Brain microvascular endothelial cell (primary cell): ENCODE measurements around the gene CHRNA5.
A peak's percentile ranks its signal among the peaks of the same experiment; 100 is the strongest.
"Not testable (repeated sequence)": the region's sequence is repeated elsewhere in the genome, so short reads cannot be mapped to it uniquely, and the experiment has no call there.

Experiments
- DNase-seq: peaks from one replicate; pipeline ENCODE4 v3.0.0-alpha.2; 2020
- H3K27ac ChIP-seq: fragments of 250-450 bp; sonication (Bioruptor Pico); 2 replicates; pipeline ENCODE4 v1.5.1; 2020; ENCODE audit warnings: mild to moderate bottlenecking, moderate library complexity
- H3K27me3 ChIP-seq: fragments of 250-450 bp; sonication (Bioruptor Pico); replicated peaks from 2 replicates; pipeline ENCODE4 v1.5.1; 2020; ENCODE audit warnings: mild to moderate bottlenecking
- H3K36me3 ChIP-seq: fragments of 250-450 bp; sonication (Bioruptor Pico); replicated peaks from 2 replicates; pipeline ENCODE4 v1.5.1; 2020; ENCODE audit warnings: mild to moderate bottlenecking
- H3K4me3 ChIP-seq: 2 replicates; pipeline ENCODE4 v1.5.1; 2011; ENCODE audit warnings: low read depth, mild to moderate bottlenecking, control low read depth, low read length, moderate library complexity
- in situ Hi-C: cut with HindIII; loops from 2 replicates; pipeline ENCODE4 v1.10.0; 2017; ENCODE audit warnings: low sequenced_read_pairs, low pct_ligation_motif_present
- TF ChIP-seq, protein P1 (sequence below): IDR thresholded peaks from 2 replicates; pipeline ENCODE4 v1.5.1; 2011; ENCODE audit warnings: low read depth, mild to moderate bottlenecking, moderate library complexity, low read length, control low read depth, inconsistent platforms; ENCODE audit errors: missing control alignments

The CHRNA5 gene

DNA sequence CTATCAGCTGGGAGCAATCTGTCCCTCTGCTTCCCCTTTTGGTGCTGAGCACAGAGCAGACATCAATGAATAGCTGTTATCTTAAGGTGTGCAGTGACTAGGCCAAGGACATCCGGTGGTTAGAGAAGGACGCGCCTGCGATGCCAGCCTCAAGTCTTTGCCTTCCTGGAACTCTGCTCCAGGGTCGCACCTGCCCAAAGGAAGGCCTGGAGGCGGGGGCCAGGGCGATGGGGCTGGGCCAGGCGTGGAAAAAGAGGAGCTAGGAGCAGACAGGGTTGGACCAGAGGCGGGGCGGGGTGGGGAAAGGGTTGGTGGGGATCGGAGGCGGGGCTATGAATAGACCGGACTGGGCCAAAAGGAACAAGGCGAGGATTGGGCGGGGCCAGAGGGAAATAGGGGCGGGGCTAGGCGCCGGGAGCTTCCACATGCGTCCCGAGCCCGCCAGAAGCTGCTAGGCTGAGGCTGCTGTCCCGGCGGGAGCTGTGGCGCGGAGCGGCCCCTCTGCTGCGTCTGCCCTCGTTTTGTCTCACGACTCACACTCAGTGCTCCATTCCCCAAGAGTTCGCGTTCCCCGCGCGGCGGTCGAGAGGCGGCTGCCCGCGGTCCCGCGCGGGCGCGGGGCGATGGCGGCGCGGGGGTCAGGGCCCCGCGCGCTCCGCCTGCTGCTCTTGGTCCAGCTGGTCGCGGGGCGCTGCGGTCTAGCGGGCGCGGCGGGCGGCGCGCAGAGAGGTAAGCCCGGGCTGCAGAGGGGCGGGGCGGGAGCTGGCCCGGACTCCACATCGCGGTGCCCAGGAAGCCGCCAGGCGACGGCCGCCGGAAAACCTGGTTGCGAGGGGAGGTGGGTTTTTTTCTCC, at the start of gene CHRNA5:
Gene CHRNA5 (plus strand): TSS at position 424 of the 854 bp plus-strand sequence. CDS start 200 bp downstream, at position 624.
- in situ Hi-C loops, result no loop called here
- H3K27me3 ChIP-seq, result no peaks in the 10 kb centered on the region
- peak; percentile 89 for DNase-seq
- H3K4me3 ChIP-seq, result peak within 1 kb of the TSS; percentile 61
- H3K27ac ChIP-seq, result no peak within 1 kb of the TSS
- no peaks in the 10 kb centered on the region for H3K36me3 ChIP-seq
- TF ChIP-seq, protein P1, sequence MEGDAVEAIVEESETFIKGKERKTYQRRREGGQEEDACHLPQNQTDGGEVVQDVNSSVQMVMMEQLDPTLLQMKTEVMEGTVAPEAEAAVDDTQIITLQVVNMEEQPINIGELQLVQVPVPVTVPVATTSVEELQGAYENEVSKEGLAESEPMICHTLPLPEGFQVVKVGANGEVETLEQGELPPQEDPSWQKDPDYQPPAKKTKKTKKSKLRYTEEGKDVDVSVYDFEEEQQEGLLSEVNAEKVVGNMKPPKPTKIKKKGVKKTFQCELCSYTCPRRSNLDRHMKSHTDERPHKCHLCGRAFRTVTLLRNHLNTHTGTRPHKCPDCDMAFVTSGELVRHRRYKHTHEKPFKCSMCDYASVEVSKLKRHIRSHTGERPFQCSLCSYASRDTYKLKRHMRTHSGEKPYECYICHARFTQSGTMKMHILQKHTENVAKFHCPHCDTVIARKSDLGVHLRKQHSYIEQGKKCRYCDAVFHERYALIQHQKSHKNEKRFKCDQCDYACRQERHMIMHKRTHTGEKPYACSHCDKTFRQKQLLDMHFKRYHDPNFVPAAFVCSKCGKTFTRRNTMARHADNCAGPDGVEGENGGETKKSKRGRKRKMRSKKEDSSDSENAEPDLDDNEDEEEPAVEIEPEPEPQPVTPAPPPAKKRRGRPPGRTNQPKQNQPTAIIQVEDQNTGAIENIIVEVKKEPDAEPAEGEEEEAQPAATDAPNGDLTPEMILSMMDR, result no peak

DNA sequence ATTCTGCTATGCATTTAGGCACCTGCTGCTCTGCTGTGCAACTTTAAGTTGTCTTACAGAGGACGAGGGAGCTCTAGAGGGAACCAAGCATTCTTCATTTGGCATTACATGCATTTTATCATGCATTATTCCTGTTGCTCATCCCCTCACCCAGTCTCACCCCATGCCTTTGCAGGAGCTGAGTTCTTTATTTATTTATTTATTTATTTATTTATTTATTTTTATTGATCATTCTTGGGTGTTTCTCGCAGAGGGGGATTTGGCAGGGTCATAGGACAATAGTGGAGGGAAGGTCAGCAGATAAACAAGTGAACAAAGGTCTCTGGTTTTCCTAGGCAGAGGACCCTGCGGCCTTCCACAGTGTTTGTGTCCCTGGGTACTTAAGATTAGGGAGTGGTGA, 45.3 kb upstream of the CHRNA5 start:
- DNase-seq, H3K27me3 ChIP-seq, H3K36me3 ChIP-seq, H3K27ac ChIP-seq, H3K4me3 ChIP-seq, in situ Hi-C loops: not testable (repeated sequence)

DNA sequence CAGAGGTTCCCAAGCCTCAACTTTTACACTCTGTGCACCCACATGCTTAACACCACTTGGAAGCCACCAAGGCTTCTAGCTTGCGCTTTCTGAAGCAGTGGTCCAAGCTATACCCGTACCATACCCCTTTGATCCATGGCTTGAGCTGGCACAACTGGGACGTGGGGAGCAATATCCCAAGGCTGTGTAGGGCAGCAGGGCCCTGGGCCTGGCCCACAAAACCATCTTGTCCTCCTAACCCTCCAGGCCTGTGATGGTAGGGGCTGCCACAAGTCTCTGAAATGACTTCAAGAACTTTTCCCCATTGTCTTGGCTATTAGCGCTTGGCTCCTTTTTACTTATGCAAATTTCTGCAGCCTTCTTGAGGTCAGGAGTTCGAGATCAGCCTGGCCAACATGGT, 41.1 kb upstream of the CHRNA5 start:
- no peaks in the 10 kb centered on the region for H3K36me3 ChIP-seq
- H3K4me3 ChIP-seq, result no peak overlapping the region
- in situ Hi-C loops, result no loop called here
- no peaks in the 10 kb centered on the region for H3K27me3 ChIP-seq
- no peak for DNase-seq
- TF ChIP-seq, protein P1, result no peak
- H3K27ac ChIP-seq, result no peak overlapping the region

DNA sequence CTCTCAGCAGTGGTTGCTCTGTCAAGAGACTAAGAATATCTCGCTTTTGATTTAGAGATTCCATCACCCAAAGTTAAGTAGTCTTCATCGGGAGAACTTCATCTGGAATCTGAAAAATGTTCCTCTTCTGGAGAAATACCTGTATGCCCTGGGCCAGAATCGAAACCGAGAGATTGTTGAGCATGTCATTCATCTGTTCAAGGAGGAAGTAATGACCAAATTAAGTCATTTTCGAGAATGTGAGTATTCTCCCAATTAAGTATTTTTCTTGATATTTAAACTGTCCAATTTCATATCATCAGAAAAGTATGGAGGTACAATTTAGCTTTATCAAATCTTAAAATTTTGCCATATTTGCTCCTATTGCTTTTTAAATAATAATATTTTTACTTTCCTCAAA, 38.0 kb upstream of the CHRNA5 start:
- in situ Hi-C loops, result no loop called here
- Histone ChIP-seq H3K36me3 (no peaks in the 10 kb centered on the region), H3K4me3 (no peak overlapping the region), H3K27me3 (no peaks in the 10 kb centered on the region), H3K27ac (no peak overlapping the region)
- TF ChIP-seq, protein P1, result no peak
- no peak for DNase-seq

DNA sequence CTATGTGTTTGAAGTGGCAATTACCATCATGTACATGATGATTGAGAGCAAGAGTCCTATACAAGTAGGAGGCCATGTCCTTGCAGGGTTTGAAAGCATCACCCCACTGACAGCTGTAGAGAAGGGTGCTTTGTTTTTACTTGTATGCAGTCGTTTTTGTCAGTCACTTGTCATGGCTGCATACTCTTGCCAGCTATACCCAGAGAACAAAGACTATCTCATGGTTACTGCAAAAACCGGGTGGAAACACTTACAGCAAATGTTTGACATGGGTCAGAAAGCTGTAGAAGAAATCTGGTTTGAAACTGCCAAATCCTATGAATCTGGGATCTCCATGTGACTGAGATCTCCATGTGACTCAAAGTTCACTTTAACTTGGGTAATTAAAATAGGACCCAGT, 32.0 kb upstream of the CHRNA5 start:
- TF ChIP-seq, protein P1, result no peak
- no peak for DNase-seq
- Histone ChIP-seq H3K27ac (no peak overlapping the region), H3K36me3 (no peaks in the 10 kb centered on the region), H3K27me3 (no peaks in the 10 kb centered on the region), H3K4me3 (no peak overlapping the region)
- in situ Hi-C loops, result no loop called here

DNA sequence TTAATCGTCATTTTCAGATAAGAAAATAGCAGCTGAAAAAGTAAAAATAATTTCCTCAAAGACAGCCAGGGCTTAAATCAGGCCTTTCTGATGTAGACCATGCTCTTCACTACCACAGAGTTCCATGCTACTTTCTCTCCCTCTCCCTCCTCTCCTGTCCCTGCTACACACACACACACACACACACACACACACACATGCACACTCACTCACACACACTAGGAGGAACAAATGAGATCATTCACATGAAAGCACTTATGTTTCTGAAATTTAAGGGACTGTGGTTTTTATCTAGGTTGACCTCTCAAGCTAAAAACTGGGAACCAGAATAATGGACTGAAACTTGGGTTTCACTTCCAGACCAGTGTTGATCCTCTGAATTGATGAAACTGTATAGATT, 29.2 kb upstream of the CHRNA5 start:
- Histone ChIP-seq H3K27ac (no peak overlapping the region), H3K4me3 (no peak overlapping the region), H3K36me3 (no peaks in the 10 kb centered on the region), H3K27me3 (no peaks in the 10 kb centered on the region)
- TF ChIP-seq, protein P1, result no peak
- in situ Hi-C loops, result no loop called here
- no peak for DNase-seq
